ENCODE results near the gene FLNC.

FLNC gene

GRCh38 chr7:128882134-128882533 lies 51.9 kb downstream of the FLNC start:
- in situ Hi-C loops (cut with HindIII; ENCODE audit: low pct_ligation_motif_present, low pct_unique_long_range_greater_than_20kb, low sequenced_read_pairs), result no loop called here

GRCh38 chr7:128883622-128884448 lies 53.6 kb downstream of the FLNC start:
- peak; percentile 83 for DNase-seq

More at GRCh38 chr7:128882134-128882533, 51.9 kb downstream of the FLNC start:
- no peak for DNase-seq

GRCh38 chr7:128884561-128885369 lies 54.6 kb downstream of the FLNC start:
- in situ Hi-C loops (cut with HindIII; ENCODE audit: low pct_ligation_motif_present, low pct_unique_long_range_greater_than_20kb, low sequenced_read_pairs), result no loop called here

More at GRCh38 chr7:128883622-128884448, 53.6 kb downstream of the FLNC start:
- in situ Hi-C loops (cut with HindIII; ENCODE audit: low pct_ligation_motif_present, low pct_unique_long_range_greater_than_20kb, low sequenced_read_pairs), result no loop called here

GRCh38 chr7:128885370-128886187 lies 55.4 kb downstream of the FLNC start:
- DNase-seq, result no peak
- in situ Hi-C loops (cut with HindIII; ENCODE audit: low pct_ligation_motif_present, low pct_unique_long_range_greater_than_20kb, low sequenced_read_pairs), result no loop called here

More at GRCh38 chr7:128884561-128885369, 54.6 kb downstream of the FLNC start:
- DNase-seq, result no peak

- DNase-seq, result no peak
- in situ Hi-C loops (cut with HindIII; ENCODE audit: low pct_ligation_motif_present, low pct_unique_long_range_greater_than_20kb, low sequenced_read_pairs), result no loop called here
These were observed 56.4 kb downstream of the FLNC start for GRCh38 chr7:128886391-128887168.

GRCh38 chr7:128887169-128888038 lies 57.2 kb downstream of the FLNC start:
- in situ Hi-C loops (cut with HindIII; ENCODE audit: low pct_ligation_motif_present, low pct_unique_long_range_greater_than_20kb, low sequenced_read_pairs), result no loop called here
- no peak for DNase-seq

GRCh38 chr7:128888039-128888755 lies 58.0 kb downstream of the FLNC start:
- in situ Hi-C loops (cut with HindIII; ENCODE audit: low pct_ligation_motif_present, low pct_unique_long_range_greater_than_20kb, low sequenced_read_pairs), result no loop called here

GRCh38 chr7:128888756-128889095 lies 58.5 kb downstream of the FLNC start:
- in situ Hi-C loops (cut with HindIII; ENCODE audit: low pct_ligation_motif_present, low pct_unique_long_range_greater_than_20kb, low sequenced_read_pairs), result no loop called here
- DNase-seq, result no peak

More at GRCh38 chr7:128888039-128888755, 58.0 kb downstream of the FLNC start:
- no peak for DNase-seq

- no peak for DNase-seq
These were observed 58.9 kb downstream of the FLNC start for GRCh38 chr7:128889121-128889520.

GRCh38 chr7:128890306-128891109 lies 60.3 kb downstream of the FLNC start:
- in situ Hi-C loops (cut with HindIII; ENCODE audit: low pct_ligation_motif_present, low pct_unique_long_range_greater_than_20kb, low sequenced_read_pairs), result no loop called here
- DNase-seq, result no peak

More at GRCh38 chr7:128889121-128889520, 58.9 kb downstream of the FLNC start:
- in situ Hi-C loops (cut with HindIII; ENCODE audit: low pct_ligation_motif_present, low pct_unique_long_range_greater_than_20kb, low sequenced_read_pairs), result no loop called here

- in situ Hi-C loops (cut with HindIII; ENCODE audit: low pct_ligation_motif_present, low pct_unique_long_range_greater_than_20kb, low sequenced_read_pairs), result no loop called here
- DNase-seq, result no peak
These were observed 61.1 kb downstream of the FLNC start for GRCh38 chr7:128891110-128891941.

- in situ Hi-C loops (cut with HindIII; ENCODE audit: low pct_ligation_motif_present, low pct_unique_long_range_greater_than_20kb, low sequenced_read_pairs), result no loop called here
- no peak for DNase-seq
These were observed 61.7 kb downstream of the FLNC start for GRCh38 chr7:128891942-128892269.

GRCh38 chr7:128892521-128893250 lies 62.5 kb downstream of the FLNC start:
- no peak for DNase-seq
- in situ Hi-C loops (cut with HindIII; ENCODE audit: low pct_ligation_motif_present, low pct_unique_long_range_greater_than_20kb, low sequenced_read_pairs), result no loop called here

- in situ Hi-C loops (cut with HindIII; ENCODE audit: low pct_ligation_motif_present, low pct_unique_long_range_greater_than_20kb, low sequenced_read_pairs), result no loop called here
- no peak for DNase-seq
These were observed 63.3 kb downstream of the FLNC start for GRCh38 chr7:128893251-128894100.
